ENCODE data around the gene LAMA1. TPM values are rescaled to one million over a fixed set of nuclear protein-coding genes. Genes with fewer than 3 reads are reported as not detected.

Gene LAMA1
- total RNA-seq, 1 experiment from 2014 or later, result 28.8 TPM

DNA sequence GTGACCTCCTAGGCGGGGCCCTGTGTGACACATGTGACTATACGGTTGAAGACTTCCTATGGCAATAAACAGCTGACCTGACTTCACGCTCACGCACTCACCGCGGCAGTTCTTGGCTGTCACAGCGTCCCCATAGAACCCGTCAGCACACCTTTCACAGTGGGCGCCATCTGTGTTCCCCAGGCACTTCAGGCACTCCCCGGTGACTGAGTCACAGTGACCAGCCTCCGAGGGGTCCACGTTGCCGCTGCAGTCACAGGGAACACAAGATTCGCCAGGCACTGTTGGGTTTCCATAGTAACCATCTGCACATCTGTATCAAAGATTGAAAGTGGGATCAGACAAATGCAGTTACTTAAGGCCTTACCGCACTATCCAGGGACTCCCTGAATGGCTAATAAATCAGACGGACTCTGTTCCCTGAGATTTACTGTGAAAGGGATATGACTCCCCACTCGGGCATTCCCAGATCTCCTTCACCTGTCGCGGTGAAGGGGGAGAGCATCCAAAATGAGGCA is 94.5 kb downstream of the LAMA1 start:
- H3K27ac ChIP-seq (ENCODE audit: insufficient read length, low read depth, low read length), result no peak overlapping the region
- no peaks in the 10 kb centered on the region for H3K27me3 Mint-ChIP-seq (ENCODE audit: low read depth)
- no peak overlapping the region for H4K8ac ChIP-seq (replicated peaks; ENCODE audit: insufficient read length, low read depth, low read length)
- H3K4me3 Mint-ChIP-seq, result no peak overlapping the region
- no peak overlapping the region for H4K91ac ChIP-seq (ENCODE audit: insufficient read length, low read depth, low read length)
- DNase-seq, result no peak
- peaks cover 29 to 53% (median 34%) of the 10 kb centered on the region in 3 experiments; a peak in 6 of 7 replicates for H3K36me3 Mint-ChIP-seq (ENCODE audit: insufficient read depth in 1 of 3, low read depth in 3 of 3)
- H2AK5ac ChIP-seq (ENCODE audit: insufficient read length, low read length), result no peak overlapping the region
- no peaks in the 10 kb centered on the region for H3K4me1 Mint-ChIP-seq
- H3K18ac ChIP-seq (ENCODE audit: insufficient read length, low read depth, low read length), result no peak overlapping the region
- H3K23ac ChIP-seq (ENCODE audit: insufficient read length, low read depth, low read length), result no peak overlapping the region
- no peak overlapping the region for H3K9ac ChIP-seq (ENCODE audit: extremely low read depth, insufficient read length, low read length)
- H3K4me2 ChIP-seq (ENCODE audit: insufficient read depth, insufficient read length, low read length), result no peak overlapping the region
- no CpG with 5 or more reads among the region's 19 CpGs for WGBS (ENCODE audit: extremely low coverage, insufficient read length, low lambda C conversion rate)
- H3K4ac ChIP-seq (ENCODE audit: low read depth, low read length), result no peak overlapping the region
- H3K9me3 Mint-ChIP-seq, result no peaks in the 10 kb centered on the region; a peak in 1 of 5 replicates
- H4K5ac ChIP-seq (ENCODE audit: insufficient read length, low read depth, low read length), result no peak overlapping the region
- no peaks in the 10 kb centered on the region for H3K27me3 ChIP-seq (ENCODE audit: insufficient read depth, low read length)
- H3K79me2 ChIP-seq (ENCODE audit: insufficient read depth, low read length), result no peaks in the 10 kb centered on the region
- H3K9me3 ChIP-seq (ENCODE audit: control insufficient read depth, low read depth, low read length), result no peaks in the 10 kb centered on the region
- H2BK15ac ChIP-seq (ENCODE audit: low read depth, low read length), result no peak overlapping the region
- no peak overlapping the region; a peak in 1 of 7 replicates for H3K27ac Mint-ChIP-seq
- no peaks in the 10 kb centered on the region for H3K4me1 ChIP-seq (ENCODE audit: insufficient read depth, low read length)
- no peak overlapping the region for H3T11ph ChIP-seq (ENCODE audit: low read length)
- no peak overlapping the region for H3K56ac ChIP-seq (ENCODE audit: insufficient read length, low read depth, low read length)
- H2AFZ ChIP-seq (ENCODE audit: low read length), result no peak overlapping the region
- TF ChIP-seq, protein P1, sequence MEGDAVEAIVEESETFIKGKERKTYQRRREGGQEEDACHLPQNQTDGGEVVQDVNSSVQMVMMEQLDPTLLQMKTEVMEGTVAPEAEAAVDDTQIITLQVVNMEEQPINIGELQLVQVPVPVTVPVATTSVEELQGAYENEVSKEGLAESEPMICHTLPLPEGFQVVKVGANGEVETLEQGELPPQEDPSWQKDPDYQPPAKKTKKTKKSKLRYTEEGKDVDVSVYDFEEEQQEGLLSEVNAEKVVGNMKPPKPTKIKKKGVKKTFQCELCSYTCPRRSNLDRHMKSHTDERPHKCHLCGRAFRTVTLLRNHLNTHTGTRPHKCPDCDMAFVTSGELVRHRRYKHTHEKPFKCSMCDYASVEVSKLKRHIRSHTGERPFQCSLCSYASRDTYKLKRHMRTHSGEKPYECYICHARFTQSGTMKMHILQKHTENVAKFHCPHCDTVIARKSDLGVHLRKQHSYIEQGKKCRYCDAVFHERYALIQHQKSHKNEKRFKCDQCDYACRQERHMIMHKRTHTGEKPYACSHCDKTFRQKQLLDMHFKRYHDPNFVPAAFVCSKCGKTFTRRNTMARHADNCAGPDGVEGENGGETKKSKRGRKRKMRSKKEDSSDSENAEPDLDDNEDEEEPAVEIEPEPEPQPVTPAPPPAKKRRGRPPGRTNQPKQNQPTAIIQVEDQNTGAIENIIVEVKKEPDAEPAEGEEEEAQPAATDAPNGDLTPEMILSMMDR (conservative IDR thresholded peaks at IDR 0.05), result no peak
- no peaks in the 10 kb centered on the region for H4K20me1 ChIP-seq (ENCODE audit: control insufficient read depth, insufficient read depth, insufficient read length)
- H3K79me1 ChIP-seq (ENCODE audit: insufficient read depth, low read depth, low read length, poor library complexity, severe bottlenecking), result no peaks in the 10 kb centered on the region
- no peak overlapping the region for H2BK20ac ChIP-seq (ENCODE audit: low read depth, low read length, poor library complexity, severe bottlenecking)
- no peak overlapping the region for H2BK5ac ChIP-seq (ENCODE audit: insufficient read length, low read length)
- H2BK12ac ChIP-seq (ENCODE audit: insufficient read length, low read depth, low read length), result no peak overlapping the region
- no peak overlapping the region for H3K14ac ChIP-seq (ENCODE audit: insufficient read depth, low read length)
- no peaks in the 10 kb centered on the region for H3K23me2 ChIP-seq (ENCODE audit: insufficient read length, low read depth, low read length, poor library complexity, severe bottlenecking)
- no peak overlapping the region for H2BK120ac ChIP-seq (ENCODE audit: low read depth, low read length, poor library complexity, severe bottlenecking)
